B cell (primary cell): ENCODE results near the gene DOCK8.

Source experiments
- CTCF ChIP-seq: fragments of 200-600 bp; IDR thresholded peaks from one replicate; pipeline ENCODE4 v1.8.0; 2022; ENCODE audit warnings: antibody characterized with exemption, mild to moderate bottlenecking
- EZH2 ChIP-seq: IDR thresholded peaks from 2 replicates; pipeline ENCODE4 v1.6.1; 2012; ENCODE audit warnings: borderline replicate concordance, low read depth, mild to moderate bottlenecking, moderate library complexity, low read length; ENCODE audit not compliant: insufficient read depth, poor library complexity, severe bottlenecking

- TF ChIP-seq CTCF (no peak), EZH2 (no peak)
Observed at GRCh38 chr9:446074-446699, 231.5 kb downstream of the DOCK8 start.
